ENCODE results near the gene SEC22B. TPM values are rescaled to one million over a fixed set of nuclear protein-coding genes. Genes with fewer than 3 reads are reported as not detected.
"Not testable (repeated sequence)": the region's sequence is repeated elsewhere in the genome, so short reads cannot be mapped to it uniquely, and the experiment has no call there.

SEC22B gene
- total RNA-seq, 1 donor, result 95.2 TPM

DNA sequence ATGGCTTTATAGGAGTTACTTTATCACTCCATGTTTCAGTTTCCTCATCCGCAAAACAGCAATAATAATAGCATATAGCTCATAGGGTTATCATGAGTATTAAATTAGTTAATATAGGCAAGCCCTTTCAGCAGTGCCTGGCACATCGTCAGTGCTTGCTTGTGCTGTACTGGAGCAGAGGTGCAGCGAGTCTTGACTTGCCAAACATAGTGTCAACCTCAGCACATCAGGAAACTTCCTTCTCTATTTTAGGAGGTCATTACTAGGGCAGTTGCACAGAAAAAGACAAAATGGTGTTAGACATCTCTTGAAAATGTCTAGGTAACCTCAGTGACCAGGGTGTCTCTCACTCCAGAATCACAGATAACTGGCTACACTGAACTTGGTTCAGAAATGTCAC is 72.6 kb downstream of the SEC22B start:
- not testable (repeated sequence) for H3K27me3 ChIP-seq (ENCODE audit: insufficient read depth, low read length); DNase-seq (ENCODE audit: insufficient read length, low spot score, missing footprints); H3K27ac ChIP-seq (ENCODE audit: low read depth, low read length); H2AFZ ChIP-seq (ENCODE audit: low read length); H3K79me2 ChIP-seq (ENCODE audit: insufficient read depth, low read length); H3K36me3 ChIP-seq (ENCODE audit: insufficient read depth, low read length); H4K20me1 ChIP-seq (ENCODE audit: insufficient read depth, low read length); H3K4me1 ChIP-seq (ENCODE audit: insufficient read depth, low read length); H3K4me3 ChIP-seq (ENCODE audit: insufficient read depth, low read length); H3K4me2 ChIP-seq (ENCODE audit: insufficient read depth, low read length); H3K9me3 ChIP-seq (ENCODE audit: low read depth, low read length)

DNA sequence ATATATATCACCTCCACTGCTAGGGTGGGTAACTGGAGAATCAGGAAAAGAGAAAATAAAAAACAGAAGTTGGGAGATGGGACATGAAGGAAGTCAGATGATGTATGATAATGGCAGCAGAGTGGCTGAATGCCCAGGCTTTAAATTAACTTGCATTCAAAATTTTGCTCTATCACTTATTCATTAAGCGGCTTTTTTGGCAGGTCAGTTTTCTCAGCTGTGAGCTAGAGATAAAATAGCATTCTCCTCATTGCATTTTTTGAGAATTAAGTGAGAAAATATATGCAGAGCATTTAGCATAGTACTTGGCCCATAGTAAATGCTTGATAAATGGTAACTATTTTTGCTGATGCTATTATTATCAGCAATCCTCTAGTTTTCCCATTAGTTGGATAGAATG is 74.7 kb downstream of the SEC22B start:
- H3K79me2 ChIP-seq (ENCODE audit: insufficient read depth, low read length); H3K27me3 ChIP-seq (ENCODE audit: insufficient read depth, low read length); H3K4me3 ChIP-seq (ENCODE audit: insufficient read depth, low read length); H3K4me2 ChIP-seq (ENCODE audit: insufficient read depth, low read length); DNase-seq (ENCODE audit: insufficient read length, low spot score, missing footprints); H3K9me3 ChIP-seq (ENCODE audit: low read depth, low read length); H2AFZ ChIP-seq (ENCODE audit: low read length); H3K4me1 ChIP-seq (ENCODE audit: insufficient read depth, low read length); H4K20me1 ChIP-seq (ENCODE audit: insufficient read depth, low read length); H3K27ac ChIP-seq (ENCODE audit: low read depth, low read length); H3K36me3 ChIP-seq (ENCODE audit: insufficient read depth, low read length): not testable (repeated sequence)

Small RNA genes lying within 50 kb of the gene (small RNA-seq; reads per million reads assigned to genes)
- not detected for gene RNU6-465P

Other genes starting within 250 kb of the SEC22B start
- gene NOTCH2, start 106.9 kb downstream of the SEC22B start, total RNA-seq, result 305 and 330 TPM in 2 replicates
- 9.8 and 21.8 TPM in 2 replicates for gene NBPF8, start 238.5 kb upstream of the SEC22B start, total RNA-seq

All from osteoblast (primary cell).